ENCODE data around the gene MIR17HG. TPM values are rescaled to one million over a fixed set of nuclear protein-coding genes. Genes with fewer than 3 reads are reported as not detected.

The MIR17HG gene
- total RNA-seq, 2 donors from 2014 or later, result 15.7 to 17.9 TPM

DNA sequence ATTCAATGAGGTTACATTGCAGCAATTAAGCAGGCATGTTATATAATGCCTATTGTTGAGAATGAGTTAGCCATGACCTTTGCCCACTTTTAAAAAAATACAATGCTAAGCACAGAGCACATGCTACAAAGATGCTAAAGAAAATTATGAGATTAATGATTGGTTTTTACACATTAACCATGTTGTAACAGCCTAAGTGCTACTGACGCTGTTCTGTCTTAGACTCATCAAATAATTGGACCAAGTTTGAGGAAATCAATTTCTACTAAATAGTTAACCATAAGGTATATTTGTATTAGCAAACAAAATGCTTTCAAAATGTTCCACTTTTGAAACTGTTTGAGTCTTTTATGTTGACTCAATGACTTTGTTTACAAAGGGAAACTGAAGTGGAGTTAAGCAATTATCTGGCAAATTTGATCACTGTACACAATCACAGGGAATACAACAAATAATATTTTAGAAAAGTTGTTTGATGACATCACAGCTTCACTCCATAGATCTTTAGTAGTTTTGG, 14.3 kb downstream of the MIR17HG start:
- Mint-ChIP-seq H3K4me3 (no peak overlapping the region), H3K4me1 (ENCODE audit: low read depth) (peaks cover 14% of the 10 kb centered on the region)

GRCh38 chr13:91362908-91363307, 15.4 kb downstream of the MIR17HG start:
- Mint-ChIP-seq H3K27me3 (ENCODE audit: low read depth) (no peaks in the 10 kb centered on the region), H3K9me3 (no peaks in the 10 kb centered on the region), H3K27ac (no peak overlapping the region), H3K4me1 (ENCODE audit: low read depth) (peaks cover 24% of the 10 kb centered on the region), H3K36me3 (ENCODE audit: insufficient read depth in 2 of 2) (peaks cover 0 to 6% of the 10 kb centered on the region in 2 donors), H3K4me3 (no peak overlapping the region)
- ATAC-seq (replicated peaks in 1 of 2), result no peak
- no peak for DNase-seq

More for the DNA sequence above, 14.3 kb downstream of the MIR17HG start:
- ATAC-seq (replicated peaks in 1 of 2) (no peak), DNase-seq (no peak)
- Mint-ChIP-seq H3K9me3 (no peaks in the 10 kb centered on the region), H3K27me3 (ENCODE audit: low read depth) (no peaks in the 10 kb centered on the region), H3K36me3 (ENCODE audit: insufficient read depth in 2 of 2) (peaks cover 0 to 11% of the 10 kb centered on the region in 2 donors), H3K27ac (peak overlapping the region; percentile 46)

- H3K4me3 Mint-ChIP-seq, result peak overlapping the region in 1 of 2 donors; percentile 85
- H3K4me1 Mint-ChIP-seq (ENCODE audit: low read depth), result peaks cover 44% of the 10 kb centered on the region
- H3K36me3 Mint-ChIP-seq (ENCODE audit: insufficient read depth in 2 of 2), result peaks cover 0 to 4% of the 10 kb centered on the region in 2 donors
- peak overlapping the region; percentile 66 for H3K27ac Mint-ChIP-seq
- H3K9me3 Mint-ChIP-seq, result no peaks in the 10 kb centered on the region
- H3K27me3 Mint-ChIP-seq (ENCODE audit: low read depth), result no peaks in the 10 kb centered on the region
- DNase-seq (no peak), ATAC-seq (replicated peaks in 1 of 2) (peak in 1 of 2 donors; percentile 14)
These were observed 20.6 kb downstream of the MIR17HG start for GRCh38 chr13:91368101-91368500.

GRCh38 chr13:91368676-91369440, 21.4 kb downstream of the MIR17HG start:
- ATAC-seq (replicated peaks in 1 of 2) (peak; percentile 83 to 86), DNase-seq (peak; percentile 15 to 29)
- H3K27me3 Mint-ChIP-seq (ENCODE audit: low read depth), result no peaks in the 10 kb centered on the region
- peak overlapping the region; percentile 68 to 85 for H3K4me3 Mint-ChIP-seq
- H3K36me3 Mint-ChIP-seq (ENCODE audit: insufficient read depth in 2 of 2), result peaks cover 0 to 4% of the 10 kb centered on the region in 2 donors
- H3K9me3 Mint-ChIP-seq, result no peaks in the 10 kb centered on the region
- peak overlapping the region; percentile 94 for H3K27ac Mint-ChIP-seq
- peaks cover 44% of the 10 kb centered on the region for H3K4me1 Mint-ChIP-seq (ENCODE audit: low read depth)

- H3K4me3 Mint-ChIP-seq, result peak overlapping the region; percentile 11 to 85
These were observed 21.9 kb downstream of the MIR17HG start for GRCh38 chr13:91369441-91369831.

GRCh38 chr13:91370501-91370900, 23.0 kb downstream of the MIR17HG start:
- Mint-ChIP-seq H3K4me3 (no peak overlapping the region), H3K4me1 (ENCODE audit: low read depth) (peaks cover 52% of the 10 kb centered on the region), H3K36me3 (ENCODE audit: insufficient read depth in 2 of 2) (peaks cover 0 to 4% of the 10 kb centered on the region in 2 donors), H3K27me3 (ENCODE audit: low read depth) (peaks cover 2% of the 10 kb centered on the region), H3K27ac (peak overlapping the region; percentile 21), H3K9me3 (no peaks in the 10 kb centered on the region)
- no peak for ATAC-seq (replicated peaks in 1 of 2)
- DNase-seq, result no peak

More at GRCh38 chr13:91369441-91369831, 21.9 kb downstream of the MIR17HG start:
- Mint-ChIP-seq H3K27ac (peak overlapping the region; percentile 94), H3K9me3 (no peaks in the 10 kb centered on the region), H3K27me3 (ENCODE audit: low read depth) (no peaks in the 10 kb centered on the region), H3K36me3 (ENCODE audit: insufficient read depth in 2 of 2) (peaks cover 0 to 4% of the 10 kb centered on the region in 2 donors), H3K4me1 (ENCODE audit: low read depth) (peaks cover 44% of the 10 kb centered on the region)
- peak; percentile 54 to 74 for ATAC-seq (replicated peaks in 1 of 2)
- peak; percentile 34 to 52 for DNase-seq

DNA sequence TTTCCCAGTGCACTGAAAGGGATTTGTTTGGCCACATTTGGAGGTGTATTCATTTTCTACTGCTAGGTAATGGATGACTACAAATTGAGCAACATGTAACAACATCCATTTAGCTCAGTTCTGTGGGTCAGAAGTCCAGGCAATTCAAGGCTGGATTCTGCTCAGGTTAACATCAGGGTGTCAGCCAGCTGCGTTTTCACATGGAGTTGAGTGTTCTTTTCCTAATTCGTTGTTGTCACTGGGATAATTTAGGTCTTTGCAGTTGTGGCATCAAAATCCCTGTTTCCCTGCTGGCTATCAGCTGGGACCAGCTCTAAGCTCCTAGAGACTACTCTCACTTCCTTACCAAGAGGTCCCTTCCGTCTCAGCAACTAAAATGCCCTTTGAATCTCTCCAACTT, 25.4 kb downstream of the MIR17HG start:
- Mint-ChIP-seq H3K27ac (no peak overlapping the region), H3K4me1 (ENCODE audit: low read depth) (peaks cover 28% of the 10 kb centered on the region), H3K9me3 (no peaks in the 10 kb centered on the region), H3K36me3 (ENCODE audit: insufficient read depth in 2 of 2) (no peaks in the 10 kb centered on the region), H3K4me3 (no peak overlapping the region), H3K27me3 (ENCODE audit: low read depth) (peaks cover 10% of the 10 kb centered on the region)
- no peak for ATAC-seq (replicated peaks in 1 of 2)
- DNase-seq, result no peak

- peak; percentile 79 for ATAC-seq (replicated peaks in 1 of 2)
- H3K4me1 Mint-ChIP-seq (ENCODE audit: low read depth), result peaks cover 9% of the 10 kb centered on the region
- H3K9me3 Mint-ChIP-seq, result peaks cover 0 to 1% of the 10 kb centered on the region in 2 donors
- no peak overlapping the region for H3K27ac Mint-ChIP-seq
- no peaks in the 10 kb centered on the region for H3K36me3 Mint-ChIP-seq (ENCODE audit: insufficient read depth in 2 of 2)
- H3K27me3 Mint-ChIP-seq (ENCODE audit: low read depth), result peaks cover 10% of the 10 kb centered on the region
- no peak for DNase-seq
- peak overlapping the region in 1 of 2 donors; percentile 35 for H3K4me3 Mint-ChIP-seq
These were observed 27.7 kb downstream of the MIR17HG start for GRCh38 chr13:91375116-91375729.

DNA sequence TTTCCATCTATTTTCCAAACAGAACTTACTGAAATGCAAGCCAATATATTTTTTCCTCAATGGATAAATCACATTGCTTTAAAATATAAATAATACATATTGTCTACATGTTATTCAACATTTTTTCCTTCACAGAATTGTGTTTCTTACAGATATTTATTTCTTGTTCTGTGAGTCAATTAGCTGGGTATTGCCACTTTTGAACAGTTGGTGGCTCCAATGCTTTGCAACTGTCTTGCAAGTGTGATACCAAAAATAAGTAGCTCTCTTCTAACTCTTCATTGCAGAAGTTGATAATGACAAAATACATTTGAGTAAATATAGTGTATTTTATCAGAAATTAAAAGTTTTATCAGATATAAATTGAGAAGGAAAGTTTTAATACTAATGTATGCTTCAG, 33.9 kb downstream of the MIR17HG start:
- H3K9me3 Mint-ChIP-seq, result peaks cover 0 to 1% of the 10 kb centered on the region in 2 donors
- no peak for DNase-seq
- H3K4me1 Mint-ChIP-seq (ENCODE audit: low read depth), result no peaks in the 10 kb centered on the region
- H3K4me3 Mint-ChIP-seq, result no peak overlapping the region
- ATAC-seq (replicated peaks in 1 of 2), result no peak
- H3K27me3 Mint-ChIP-seq (ENCODE audit: low read depth), result peaks cover 21% of the 10 kb centered on the region
- no peaks in the 10 kb centered on the region for H3K36me3 Mint-ChIP-seq (ENCODE audit: insufficient read depth in 2 of 2)
- no peak overlapping the region for H3K27ac Mint-ChIP-seq

DNA sequence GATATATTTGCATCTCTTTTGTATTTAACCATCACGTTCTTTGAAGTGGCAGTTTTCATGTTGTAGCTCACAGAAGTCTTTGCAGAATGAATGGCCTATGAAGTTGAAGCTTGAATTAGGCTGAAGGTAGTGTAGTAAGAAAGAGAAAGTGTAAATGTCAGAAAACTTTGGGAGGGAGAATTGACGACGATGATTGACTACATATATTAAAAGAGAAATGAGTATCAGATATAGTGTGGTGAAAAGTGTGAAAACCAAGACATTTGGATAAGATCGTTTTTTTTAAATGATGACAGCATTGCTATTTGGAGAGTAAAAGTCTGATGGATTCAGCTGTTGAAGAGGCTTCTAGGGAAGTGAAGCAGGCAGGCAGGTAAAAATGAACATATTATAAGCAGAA, 36.3 kb downstream of the MIR17HG start:
- Mint-ChIP-seq H3K4me3 (no peak overlapping the region), H3K27me3 (ENCODE audit: low read depth) (peaks cover 21% of the 10 kb centered on the region), H3K4me1 (ENCODE audit: low read depth) (no peaks in the 10 kb centered on the region), H3K27ac (no peak overlapping the region), H3K9me3 (peaks cover 0 to 1% of the 10 kb centered on the region in 2 donors), H3K36me3 (ENCODE audit: insufficient read depth in 2 of 2) (no peaks in the 10 kb centered on the region)
- ATAC-seq (replicated peaks in 1 of 2), result peak in 1 of 2 donors; percentile 57
- no peak for DNase-seq

GRCh38 chr13:91384896-91385295, 37.4 kb downstream of the MIR17HG start:
- Mint-ChIP-seq H3K27me3 (ENCODE audit: low read depth) (peaks cover 27% of the 10 kb centered on the region), H3K36me3 (ENCODE audit: insufficient read depth in 2 of 2) (no peaks in the 10 kb centered on the region), H3K27ac (no peak overlapping the region), H3K9me3 (no peaks in the 10 kb centered on the region), H3K4me3 (no peak overlapping the region), H3K4me1 (ENCODE audit: low read depth) (no peaks in the 10 kb centered on the region)
- DNase-seq (no peak), ATAC-seq (replicated peaks in 1 of 2) (no peak)

- no peaks in the 10 kb centered on the region for H3K4me1 Mint-ChIP-seq (ENCODE audit: low read depth)
- H3K4me3 Mint-ChIP-seq, result no peak overlapping the region
- H3K27ac Mint-ChIP-seq, result no peak overlapping the region
- no peak for ATAC-seq (replicated peaks in 1 of 2)
- no peaks in the 10 kb centered on the region for H3K9me3 Mint-ChIP-seq
- H3K36me3 Mint-ChIP-seq (ENCODE audit: insufficient read depth in 2 of 2), result no peaks in the 10 kb centered on the region
- DNase-seq, result no peak
- H3K27me3 Mint-ChIP-seq (ENCODE audit: low read depth), result peaks cover 36% of the 10 kb centered on the region
These were observed 41.7 kb downstream of the MIR17HG start for GRCh38 chr13:91389186-91389585.

GRCh38 chr13:91397595-91397994, 50.1 kb downstream of the MIR17HG start:
- H3K4me3 Mint-ChIP-seq, result peak overlapping the region in 1 of 2 donors; percentile 96
- H3K36me3 Mint-ChIP-seq (ENCODE audit: insufficient read depth in 2 of 2), result no peaks in the 10 kb centered on the region
- DNase-seq (no peak), ATAC-seq (replicated peaks in 1 of 2) (no peak)
- H3K27me3 Mint-ChIP-seq (ENCODE audit: low read depth), result peaks cover 70% of the 10 kb centered on the region
- no peak overlapping the region for H3K27ac Mint-ChIP-seq
- H3K9me3 Mint-ChIP-seq, result no peaks in the 10 kb centered on the region
- peaks cover 20% of the 10 kb centered on the region for H3K4me1 Mint-ChIP-seq (ENCODE audit: low read depth)

Data from activated T-cell treated with anti-CD3 and anti-CD28 coated beads, Interleukin-2, amount 50 U/mL, for 72 hours (primary cell).